Measurements from ENCODE around the gene PLCB1. TPM values are rescaled to one million over a fixed set of nuclear protein-coding genes. Genes with fewer than 3 reads are reported as not detected.

PLCB1 gene
- total RNA-seq, 1 donor from 2014 or later = 16.2 TPM

- TF ChIP-seq CTCF (IDR thresholded peaks at IDR 0.05; ENCODE audit: unreplicated experiment) = no peak
- Mint-ChIP-seq H3K27me3 (no peaks in the 10 kb centered on the region), H3K27ac (no peak overlapping the region), H3K36me3 (ENCODE audit: insufficient read depth) (no peaks in the 10 kb centered on the region), H3K4me1 (ENCODE audit: low read depth) (peaks cover 5% of the 10 kb centered on the region), H3K9me3 (ENCODE audit: low read depth) (no peaks in the 10 kb centered on the region), H3K4me3 (ENCODE audit: low read depth) (no peak overlapping the region)
- DNase-seq (ENCODE audit: low spot score, unreplicated experiment) = no peak
These were observed 292.9 kb downstream of the PLCB1 start for GRCh38 chr20:8425016-8425415.

- no peaks in the 10 kb centered on the region for H3K27me3 Mint-ChIP-seq
- H3K4me3 Mint-ChIP-seq (ENCODE audit: low read depth) = no peak overlapping the region
- TF ChIP-seq CTCF (IDR thresholded peaks at IDR 0.05; ENCODE audit: unreplicated experiment) = no peak
- peaks cover 5% of the 10 kb centered on the region for H3K4me1 Mint-ChIP-seq (ENCODE audit: low read depth)
- no peaks in the 10 kb centered on the region for H3K9me3 Mint-ChIP-seq (ENCODE audit: low read depth)
- DNase-seq (ENCODE audit: low spot score, unreplicated experiment) = no peak
- H3K36me3 Mint-ChIP-seq (ENCODE audit: insufficient read depth) = no peaks in the 10 kb centered on the region
- H3K27ac Mint-ChIP-seq = no peak overlapping the region
These were observed 293.7 kb downstream of the PLCB1 start for GRCh38 chr20:8425802-8426201.

GRCh38 chr20:8427419-8428040, 295.5 kb downstream of the PLCB1 start:
- no peak for TF ChIP-seq CTCF (IDR thresholded peaks at IDR 0.05; ENCODE audit: unreplicated experiment)
- Mint-ChIP-seq H3K36me3 (ENCODE audit: insufficient read depth) (no peaks in the 10 kb centered on the region), H3K4me1 (ENCODE audit: low read depth) (peaks cover 5% of the 10 kb centered on the region), H3K4me3 (ENCODE audit: low read depth) (no peak overlapping the region), H3K9me3 (ENCODE audit: low read depth) (no peaks in the 10 kb centered on the region), H3K27me3 (no peaks in the 10 kb centered on the region), H3K27ac (no peak overlapping the region)
- DNase-seq (ENCODE audit: low spot score, unreplicated experiment) = no peak

GRCh38 chr20:8428988-8429387, 296.9 kb downstream of the PLCB1 start:
- Mint-ChIP-seq H3K9me3 (ENCODE audit: low read depth) (no peaks in the 10 kb centered on the region), H3K4me1 (ENCODE audit: low read depth) (peaks cover 4% of the 10 kb centered on the region), H3K27me3 (no peaks in the 10 kb centered on the region), H3K27ac (no peak overlapping the region), H3K4me3 (ENCODE audit: low read depth) (no peak overlapping the region), H3K36me3 (ENCODE audit: insufficient read depth) (no peaks in the 10 kb centered on the region)
- DNase-seq (ENCODE audit: low spot score, unreplicated experiment) = no peak
- no peak for TF ChIP-seq CTCF (IDR thresholded peaks at IDR 0.05; ENCODE audit: unreplicated experiment)

- no peak overlapping the region for H3K4me3 Mint-ChIP-seq (ENCODE audit: low read depth)
- no peaks in the 10 kb centered on the region for H3K9me3 Mint-ChIP-seq (ENCODE audit: low read depth)
- H3K27ac Mint-ChIP-seq = no peak overlapping the region
- peaks cover 3% of the 10 kb centered on the region for H3K4me1 Mint-ChIP-seq (ENCODE audit: low read depth)
- no peaks in the 10 kb centered on the region for H3K27me3 Mint-ChIP-seq
- no peaks in the 10 kb centered on the region for H3K36me3 Mint-ChIP-seq (ENCODE audit: insufficient read depth)
- DNase-seq (ENCODE audit: low spot score, unreplicated experiment) = no peak
- no peak for TF ChIP-seq CTCF (IDR thresholded peaks at IDR 0.05; ENCODE audit: unreplicated experiment)
These were observed 299.7 kb downstream of the PLCB1 start for GRCh38 chr20:8431538-8432434.

Data from progenitor cell of endocrine pancreas (in vitro differentiated cells).